GM21381 (cell line): ENCODE results near the gene LAMB2.

Source experiments
- ATAC-seq: cut with Tn5 transposase; IDR thresholded peaks from one replicate; pipeline ENCODE4 v1.9.1; 2021; ENCODE audit warnings: mild to moderate bottlenecking, moderate library complexity; ENCODE audit not compliant: unreplicated experiment

LAMB2 gene

DNA sequence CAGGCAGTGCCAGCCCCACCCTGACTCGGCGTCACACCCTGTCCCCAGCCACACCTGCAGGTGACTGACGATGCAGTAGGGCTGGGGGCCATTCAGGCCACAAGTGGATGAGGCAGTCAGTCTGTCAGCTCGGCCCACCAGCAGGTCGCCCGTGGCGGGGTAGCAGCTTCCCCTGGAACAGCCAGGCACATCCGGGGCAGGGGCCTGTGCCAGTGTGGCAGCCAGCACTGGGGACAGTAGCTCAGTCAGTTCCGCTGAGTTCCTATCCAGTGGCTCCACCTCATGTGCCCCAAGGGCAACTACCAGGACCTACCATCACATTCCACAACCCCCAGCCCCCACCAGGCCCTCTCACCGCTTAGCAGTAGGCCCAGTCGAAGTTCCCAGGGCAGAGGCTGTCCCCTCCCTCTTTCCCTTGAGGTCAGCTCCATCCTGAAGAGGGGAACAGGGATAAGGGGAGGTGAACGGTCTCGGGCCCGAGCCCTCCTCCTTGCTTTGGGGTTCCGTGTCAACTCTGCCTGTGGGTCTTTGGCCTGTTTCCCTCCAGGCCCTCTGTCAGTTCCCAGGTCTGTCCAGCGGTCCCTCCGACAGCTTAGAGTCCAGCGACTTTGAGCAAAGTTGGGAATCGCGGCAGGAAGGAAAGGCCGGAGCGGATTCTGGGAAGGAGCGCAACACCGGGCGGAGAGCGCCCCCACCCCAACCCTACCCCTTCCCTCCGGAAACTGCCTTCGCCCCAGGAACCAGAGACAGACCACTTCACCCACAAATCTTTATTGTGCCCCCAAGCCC is at the start of gene LAMB2:
Gene LAMB2 (minus strand): TSS at position 614 of the 789 bp plus-strand sequence. CDS start 183 bp downstream, at position 431.
- ATAC-seq: no peak

GRCh38 chr3:49181351-49181750 is 48.5 kb upstream of the LAMB2 start:
- no peak for ATAC-seq

- ATAC-seq: no peak
Observed at GRCh38 chr3:49180116-49180515, 47.3 kb upstream of the LAMB2 start.

- no peak for ATAC-seq
Observed at GRCh38 chr3:49177073-49177472, 44.2 kb upstream of the LAMB2 start.

DNA sequence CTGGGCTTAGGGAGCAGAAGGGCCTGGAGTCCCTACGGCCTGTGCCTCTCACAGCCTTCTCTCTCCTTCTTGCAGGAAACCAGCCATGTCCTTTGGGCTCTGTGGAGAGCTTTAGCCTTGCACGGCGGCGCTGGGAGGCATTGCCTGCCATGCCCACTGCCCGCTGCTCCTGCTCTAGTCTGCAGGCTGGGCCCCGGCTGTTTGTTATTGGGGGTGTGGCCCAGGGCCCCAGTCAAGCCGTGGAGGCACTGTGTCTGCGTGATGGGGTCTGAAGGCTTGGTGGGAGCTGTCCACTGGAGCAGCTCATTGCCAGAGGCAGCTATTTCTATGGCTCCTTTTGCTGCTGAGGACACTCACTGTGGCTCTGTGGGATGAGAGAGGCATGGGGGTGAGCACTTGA is 42.7 kb upstream of the LAMB2 start:
- no peak for ATAC-seq

DNA sequence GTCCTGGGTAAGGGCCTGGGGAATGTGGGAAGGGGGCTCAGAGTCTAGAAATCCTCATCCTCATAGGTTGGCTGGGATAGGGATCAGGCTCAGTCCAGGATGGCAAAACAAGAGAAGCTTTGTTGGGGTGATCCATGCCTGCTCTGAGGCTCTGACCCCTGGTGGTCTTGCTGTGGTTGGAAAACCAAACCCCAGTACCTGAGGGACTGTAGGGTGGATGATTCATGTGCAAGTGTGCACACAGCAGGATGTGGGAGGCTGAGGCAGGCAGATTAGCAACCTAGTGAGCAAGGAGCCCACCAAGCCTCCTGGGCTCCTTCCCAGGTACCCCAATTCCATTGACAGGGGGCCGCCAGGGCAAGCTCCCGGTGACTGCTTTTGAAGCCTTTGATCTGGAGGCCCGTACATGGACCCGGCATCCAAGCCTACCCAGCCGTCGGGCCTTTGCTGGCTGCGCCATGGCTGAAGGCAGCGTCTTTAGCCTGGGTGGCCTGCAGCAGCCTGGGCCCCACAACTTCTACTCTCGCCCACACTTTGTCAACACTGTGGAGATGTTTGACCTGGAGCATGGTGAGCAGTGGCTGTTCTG is 41.6 kb upstream of the LAMB2 start:
- no peak for ATAC-seq

DNA sequence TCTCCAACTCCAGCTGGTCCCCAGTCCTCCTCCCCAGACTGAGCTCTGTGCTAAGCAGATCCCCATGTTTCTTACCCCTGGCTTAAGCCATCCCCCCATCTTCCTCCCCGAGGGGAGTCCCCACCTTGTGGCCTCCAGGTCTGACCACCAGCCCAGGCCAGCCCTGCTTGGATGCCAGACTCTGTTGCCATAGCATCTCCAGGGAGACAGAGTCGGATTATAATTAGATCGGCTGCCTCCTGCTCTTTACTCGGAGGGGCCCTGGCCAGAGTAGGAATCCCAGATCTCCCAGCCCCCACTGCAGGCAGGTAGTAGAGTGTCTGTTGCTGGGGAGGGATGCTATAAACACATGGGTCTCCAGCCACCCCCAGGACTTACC is 40.9 kb upstream of the LAMB2 start:
- ATAC-seq: no peak

DNA sequence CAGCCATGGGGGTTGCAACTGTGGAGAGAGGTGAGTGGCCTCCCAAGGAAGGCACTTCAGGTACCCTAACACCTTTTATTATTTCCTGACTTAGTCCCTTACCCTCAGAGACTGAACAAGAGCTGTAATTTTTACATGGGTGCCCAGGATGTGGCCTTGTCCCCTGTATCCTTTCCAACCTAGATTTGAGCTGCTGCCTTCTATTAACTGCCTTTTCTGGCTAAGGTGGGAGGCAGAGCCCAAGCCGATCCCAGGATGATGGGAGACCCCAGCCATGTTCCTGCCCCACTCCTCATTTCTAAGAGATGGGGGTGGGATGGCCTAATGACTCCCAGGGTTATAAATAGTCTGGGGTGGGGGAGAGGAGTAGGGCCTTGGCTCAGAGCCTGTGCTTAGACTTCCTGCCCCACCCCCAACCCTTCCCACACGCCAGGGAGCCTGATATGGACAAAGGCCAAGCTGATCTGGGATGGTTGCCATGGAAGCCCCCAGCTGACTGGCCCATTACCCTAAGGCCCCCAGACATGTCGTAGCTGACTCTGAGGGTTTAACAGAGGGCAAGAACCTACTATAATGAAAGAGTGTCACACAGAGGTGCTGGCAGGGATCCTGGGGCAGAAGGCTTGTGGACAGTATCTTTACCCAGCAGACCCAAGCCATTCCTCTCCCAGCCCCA is 40.4 kb upstream of the LAMB2 start:
- ATAC-seq: no peak

DNA sequence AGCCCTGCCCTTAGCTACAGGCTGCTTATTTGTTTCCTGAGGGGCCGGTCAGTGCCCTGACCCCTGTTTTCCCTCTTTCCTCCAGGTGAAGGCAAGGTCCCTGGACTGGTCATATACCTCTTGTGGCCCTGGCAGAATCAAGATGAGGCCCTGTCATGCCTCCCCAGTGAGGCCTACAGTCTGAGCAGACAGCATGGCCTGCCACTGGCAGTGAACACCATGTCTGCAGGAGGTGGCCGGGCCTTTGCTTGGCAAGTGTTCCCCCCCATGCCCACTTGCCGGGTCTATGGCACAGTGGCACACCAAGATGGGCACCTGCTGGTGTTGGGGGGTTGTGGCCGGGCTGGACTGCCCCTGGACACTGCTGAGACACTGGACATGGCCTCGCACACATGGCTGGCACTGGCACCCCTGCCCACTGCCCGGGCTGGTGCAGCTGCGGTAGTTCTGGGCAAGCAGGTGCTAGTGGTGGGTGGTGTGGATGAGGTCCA is 39.7 kb upstream of the LAMB2 start:
- no peak for ATAC-seq

GRCh38 chr3:49171775-49172500 is 39.1 kb upstream of the LAMB2 start:
- ATAC-seq: no peak

- ATAC-seq: no peak
Observed at GRCh38 chr3:49171119-49171774, 38.4 kb upstream of the LAMB2 start, which contains the start of gene KLHDC8B. Gene KLHDC8B (plus strand): TSS chr3:49171598. CDS start chr3:49172770, 1,172 bp downstream.

DNA sequence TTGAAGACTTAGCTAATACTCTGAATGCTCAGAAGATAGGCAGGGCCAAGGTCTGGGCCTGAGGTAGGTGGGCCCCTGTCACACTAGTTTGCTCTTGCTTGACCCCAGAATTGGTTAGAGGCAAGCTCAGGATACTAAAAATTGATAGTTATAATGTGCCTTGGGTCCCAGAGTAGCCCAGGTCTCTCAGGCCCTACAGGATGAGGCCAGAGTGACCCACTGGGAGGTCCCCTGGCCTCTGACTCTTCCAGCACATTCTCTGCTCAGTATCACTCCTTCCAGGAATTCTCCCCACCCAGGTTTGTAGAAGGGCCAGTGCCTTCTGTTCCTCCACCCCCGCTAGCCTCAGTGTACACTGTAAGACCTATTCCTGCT is 37.9 kb upstream of the LAMB2 start:
- ATAC-seq: no peak

DNA sequence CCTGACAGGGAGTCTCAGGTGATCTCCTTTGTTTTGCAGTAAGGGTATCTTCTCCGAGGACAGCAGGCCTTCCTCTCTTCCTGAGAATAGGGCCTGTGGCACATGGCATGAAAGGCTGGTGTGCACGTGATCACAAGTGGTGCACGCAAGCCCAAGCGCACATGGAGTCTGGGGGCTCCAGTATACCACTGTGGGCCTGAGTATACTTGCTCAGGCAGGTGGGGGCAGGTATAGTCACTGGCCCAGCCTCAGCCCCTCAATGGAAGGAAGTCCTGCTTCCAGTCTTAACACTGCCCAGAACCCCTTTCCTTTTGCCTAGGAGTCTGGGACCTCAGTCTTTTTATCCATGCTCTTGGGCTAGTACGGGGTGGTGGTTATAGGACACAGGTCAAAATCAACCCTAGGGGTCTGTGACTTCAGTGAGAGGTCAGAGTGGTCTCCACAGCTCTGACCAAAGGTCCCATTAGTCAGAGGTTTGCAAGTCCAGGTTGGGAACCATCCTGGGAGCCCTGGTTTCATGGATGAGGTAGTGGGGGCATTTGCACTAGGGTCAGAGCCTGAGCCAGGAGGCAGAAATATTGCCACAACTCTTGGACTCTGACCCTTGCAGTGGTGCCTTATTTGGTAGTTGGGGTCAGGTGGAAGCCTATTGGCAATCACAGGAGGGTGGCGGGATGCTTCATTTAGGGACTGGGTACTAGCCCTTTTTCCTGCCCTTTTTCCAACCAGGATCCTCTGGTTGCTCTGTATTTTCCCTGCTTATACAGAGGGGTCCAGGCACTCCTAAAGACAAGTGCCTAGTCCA is 34.1 kb upstream of the LAMB2 start:
- no peak for ATAC-seq

DNA sequence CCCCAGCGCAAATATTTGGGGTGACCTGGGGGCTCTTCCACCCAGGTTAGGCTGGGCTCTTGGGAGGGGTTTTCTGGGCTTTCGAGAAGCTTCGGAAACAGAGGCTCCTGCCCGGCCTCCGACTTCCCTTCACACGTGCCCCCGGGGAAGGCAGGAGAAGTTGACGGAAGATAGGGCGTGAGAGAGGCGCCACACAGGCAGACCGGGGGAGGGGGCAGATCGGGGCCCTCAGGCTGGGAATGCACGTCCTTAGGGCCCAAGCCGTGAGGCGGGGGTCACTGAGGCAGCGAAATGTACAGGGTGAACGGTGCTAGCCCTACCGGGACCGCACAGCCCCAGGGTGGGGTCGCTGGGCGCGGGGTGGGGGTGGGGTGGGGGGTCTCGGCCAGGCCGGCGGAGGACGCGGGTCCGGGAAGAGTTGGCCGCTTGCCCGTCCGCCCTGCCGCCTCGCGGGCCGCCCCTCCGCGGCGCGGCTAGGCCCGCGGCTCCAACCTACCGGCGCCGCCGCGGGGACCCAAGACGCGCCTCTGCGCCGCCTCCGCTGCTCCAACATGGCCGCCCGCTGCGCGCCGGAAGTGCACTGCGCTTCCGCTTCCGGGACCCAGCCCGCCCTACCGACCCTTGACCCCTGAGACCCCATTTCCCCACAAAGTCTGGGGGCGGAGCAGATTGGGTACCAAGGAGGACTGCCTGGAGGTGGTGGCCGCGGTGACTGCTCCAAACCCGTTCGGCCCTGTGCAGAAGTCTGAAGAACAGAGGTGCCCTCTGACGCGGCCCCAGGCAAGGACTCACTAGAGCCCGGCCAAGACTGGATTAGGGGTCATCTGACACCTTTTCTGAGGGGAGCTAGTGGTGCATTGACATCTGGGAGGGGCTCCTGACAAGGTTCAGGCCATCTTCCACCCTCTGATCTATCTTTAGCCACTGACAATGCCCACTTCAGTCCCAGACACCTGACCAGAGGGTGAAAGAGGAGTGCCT is 33.2 kb upstream of the LAMB2 start, which contains the start of gene CCDC71:
Gene CCDC71 (minus strand): TSS at position 561 of the 981 bp plus-strand sequence. CDS start 2,123 bp downstream, outside the sequence.
- ATAC-seq: peak; percentile 73

GRCh38 chr3:49164983-49165720 is 32.3 kb upstream of the LAMB2 start:
- no peak for ATAC-seq

DNA sequence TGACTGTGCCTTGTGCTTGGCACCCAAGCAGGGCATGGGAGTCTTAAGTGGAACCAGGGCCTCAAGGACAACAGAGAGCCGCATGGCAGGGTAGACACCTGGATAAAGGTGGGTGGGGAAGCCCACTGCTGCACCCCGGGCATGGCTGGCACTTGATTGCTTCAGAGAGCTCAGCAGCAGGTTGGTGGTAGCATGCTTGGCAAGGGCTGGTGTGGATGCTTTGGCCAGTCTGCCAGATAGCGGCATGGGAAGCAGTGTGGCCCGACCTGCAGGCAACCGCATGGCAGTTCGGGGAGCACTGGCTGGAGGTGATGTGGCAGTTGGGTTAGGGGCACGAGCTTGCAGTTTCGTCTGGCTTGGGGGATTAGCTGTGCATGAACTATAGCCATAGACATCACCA is 30.8 kb upstream of the LAMB2 start:
- no peak for ATAC-seq

DNA sequence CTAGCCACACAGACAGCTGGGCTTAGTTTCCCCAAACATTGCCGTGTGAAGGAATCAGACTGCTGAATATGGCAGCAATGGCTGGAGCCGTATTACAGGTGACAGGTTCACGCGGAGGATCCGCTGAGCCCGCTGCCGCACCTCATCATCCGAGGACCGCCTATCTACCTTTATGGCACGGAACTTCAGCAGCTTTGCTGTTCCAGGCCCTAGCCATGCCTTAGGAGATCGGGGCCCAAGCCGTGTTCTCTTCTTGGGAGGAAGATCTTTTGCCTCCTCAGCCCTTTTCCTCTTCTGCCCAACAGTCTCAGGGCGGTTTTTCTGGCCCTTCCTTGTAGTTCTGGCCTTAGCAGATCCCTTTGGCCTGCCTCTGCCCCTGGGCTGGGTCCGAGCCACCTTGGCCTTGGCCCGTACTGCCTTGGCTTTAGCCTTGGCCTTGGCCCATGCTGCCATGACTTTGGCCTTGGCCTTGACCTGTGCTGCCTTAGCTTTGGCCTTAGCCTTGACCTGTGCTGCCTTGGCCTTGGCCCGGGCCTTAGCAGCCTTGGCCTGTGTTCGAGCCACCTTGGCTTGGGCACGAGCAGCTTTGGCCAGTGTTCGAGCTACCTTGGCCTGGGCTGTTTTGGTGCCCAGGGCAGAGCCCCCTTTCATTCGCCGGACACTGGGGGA is 30.0 kb upstream of the LAMB2 start:
- no peak for ATAC-seq
